IPS-18a (cell line): ENCODE measurements around the gene RIN3.
"Not testable (repeated sequence)": the region's sequence is repeated elsewhere in the genome, so short reads cannot be mapped to it uniquely, and the experiment has no call there.

Experiments used
- H3K27ac ChIP-seq: one replicate; pipeline ENCODE4 v1.5.1; 2013; ENCODE audit warnings: low read length
- H3K27me3 ChIP-seq: one replicate; pipeline ENCODE4 v1.6.1; 2013; ENCODE audit warnings: mild to moderate bottlenecking, low read length; ENCODE audit not compliant: control insufficient read depth, insufficient read depth
- H3K36me3 ChIP-seq: one replicate; pipeline ENCODE4 v1.6.1; 2013; ENCODE audit warnings: low read depth, low read length; ENCODE audit not compliant: control insufficient read depth
- H3K4me1 ChIP-seq: one replicate; pipeline ENCODE4 v1.6.1; 2013; ENCODE audit warnings: low read depth, low read length; ENCODE audit not compliant: control insufficient read depth
- H3K4me3 ChIP-seq: one replicate; pipeline ENCODE4 v1.5.1; 2013; ENCODE audit warnings: low read length
- H3K9ac ChIP-seq: one replicate; pipeline ENCODE4 v1.6.1; 2013; ENCODE audit warnings: mild to moderate bottlenecking, low read length, moderate library complexity
- H3K9me3 ChIP-seq: one replicate; pipeline ENCODE4 v1.6.1; 2013; ENCODE audit warnings: low read depth, low read length; ENCODE audit not compliant: control insufficient read depth

RIN3 gene

GRCh38 chr14:92632546-92633273, 119.1 kb downstream of the RIN3 start:
- H3K4me1 ChIP-seq = no peaks in the 10 kb centered on the region
- no peak overlapping the region for H3K9ac ChIP-seq
- H3K9me3 ChIP-seq = peaks cover under 1% of the 10 kb centered on the region
- H3K27me3 ChIP-seq = no peaks in the 10 kb centered on the region
- H3K27ac ChIP-seq = no peak overlapping the region
- H3K4me3 ChIP-seq = no peak overlapping the region
- H3K36me3 ChIP-seq = no peaks in the 10 kb centered on the region

GRCh38 chr14:92633274-92633616, 119.7 kb downstream of the RIN3 start:
- Histone ChIP-seq H3K4me3 (no peak overlapping the region), H3K9ac (no peak overlapping the region), H3K27me3 (no peaks in the 10 kb centered on the region), H3K27ac (no peak overlapping the region), H3K36me3 (no peaks in the 10 kb centered on the region), H3K9me3 (no peaks in the 10 kb centered on the region), H3K4me1 (no peaks in the 10 kb centered on the region)

- Histone ChIP-seq H3K9me3 (no peaks in the 10 kb centered on the region), H3K36me3 (no peaks in the 10 kb centered on the region), H3K4me3 (no peak overlapping the region), H3K27me3 (no peaks in the 10 kb centered on the region), H3K4me1 (no peaks in the 10 kb centered on the region), H3K9ac (no peak overlapping the region), H3K27ac (no peak overlapping the region)
Measured at GRCh38 chr14:92633724-92634123, 120.1 kb downstream of the RIN3 start.

- no peaks in the 10 kb centered on the region for H3K27me3 ChIP-seq
- no peaks in the 10 kb centered on the region for H3K36me3 ChIP-seq
- no peak overlapping the region for H3K4me3 ChIP-seq
- no peaks in the 10 kb centered on the region for H3K4me1 ChIP-seq
- H3K9me3 ChIP-seq = no peaks in the 10 kb centered on the region
- H3K27ac ChIP-seq = no peak overlapping the region
- H3K9ac ChIP-seq = no peak overlapping the region
Measured at GRCh38 chr14:92635031-92635430, 121.5 kb downstream of the RIN3 start.

GRCh38 chr14:92635896-92636295, 122.3 kb downstream of the RIN3 start:
- Histone ChIP-seq H3K27me3 (no peaks in the 10 kb centered on the region), H3K4me1 (no peaks in the 10 kb centered on the region), H3K9me3 (no peaks in the 10 kb centered on the region), H3K27ac (no peak overlapping the region), H3K4me3 (no peak overlapping the region), H3K36me3 (no peaks in the 10 kb centered on the region), H3K9ac (no peak overlapping the region)

- no peak overlapping the region for H3K27ac ChIP-seq
- no peaks in the 10 kb centered on the region for H3K27me3 ChIP-seq
- H3K36me3 ChIP-seq = no peaks in the 10 kb centered on the region
- no peaks in the 10 kb centered on the region for H3K9me3 ChIP-seq
- H3K4me3 ChIP-seq = no peak overlapping the region
- H3K9ac ChIP-seq = no peak overlapping the region
- H3K4me1 ChIP-seq = no peaks in the 10 kb centered on the region
Measured at GRCh38 chr14:92637228-92637627, 123.6 kb downstream of the RIN3 start.

GRCh38 chr14:92637864-92638263, 124.3 kb downstream of the RIN3 start:
- no peaks in the 10 kb centered on the region for H3K36me3 ChIP-seq
- no peaks in the 10 kb centered on the region for H3K4me1 ChIP-seq
- no peak overlapping the region for H3K9ac ChIP-seq
- H3K9me3 ChIP-seq = no peaks in the 10 kb centered on the region
- H3K27me3 ChIP-seq = no peaks in the 10 kb centered on the region
- no peak overlapping the region for H3K27ac ChIP-seq
- no peak overlapping the region for H3K4me3 ChIP-seq

- H3K9ac ChIP-seq = no peak overlapping the region
- no peaks in the 10 kb centered on the region for H3K36me3 ChIP-seq
- H3K4me1 ChIP-seq = no peaks in the 10 kb centered on the region
- no peak overlapping the region for H3K4me3 ChIP-seq
- no peaks in the 10 kb centered on the region for H3K27me3 ChIP-seq
- H3K9me3 ChIP-seq = no peaks in the 10 kb centered on the region
- no peak overlapping the region for H3K27ac ChIP-seq
Measured at GRCh38 chr14:92638266-92638665, 124.7 kb downstream of the RIN3 start.

- no peaks in the 10 kb centered on the region for H3K27me3 ChIP-seq
- no peak overlapping the region for H3K9ac ChIP-seq
- no peak overlapping the region for H3K27ac ChIP-seq
- H3K9me3 ChIP-seq = no peaks in the 10 kb centered on the region
- no peaks in the 10 kb centered on the region for H3K36me3 ChIP-seq
- H3K4me1 ChIP-seq = no peaks in the 10 kb centered on the region
- no peak overlapping the region for H3K4me3 ChIP-seq
Measured at GRCh38 chr14:92638904-92639303, 125.3 kb downstream of the RIN3 start.

GRCh38 chr14:92639472-92640117, 126.0 kb downstream of the RIN3 start:
- H3K36me3 ChIP-seq, H3K27me3 ChIP-seq, H3K9me3 ChIP-seq, H3K27ac ChIP-seq, H3K4me1 ChIP-seq, H3K9ac ChIP-seq, H3K4me3 ChIP-seq: not testable (repeated sequence)

- Histone ChIP-seq H3K4me3 (no peak overlapping the region), H3K4me1 (no peaks in the 10 kb centered on the region), H3K9me3 (no peaks in the 10 kb centered on the region), H3K27me3 (no peaks in the 10 kb centered on the region), H3K9ac (no peak overlapping the region), H3K36me3 (no peaks in the 10 kb centered on the region), H3K27ac (no peak overlapping the region)
Measured at GRCh38 chr14:92641306-92641705, 127.7 kb downstream of the RIN3 start.
